ENCODE results near the gene ST6GALNAC2.

DNA sequence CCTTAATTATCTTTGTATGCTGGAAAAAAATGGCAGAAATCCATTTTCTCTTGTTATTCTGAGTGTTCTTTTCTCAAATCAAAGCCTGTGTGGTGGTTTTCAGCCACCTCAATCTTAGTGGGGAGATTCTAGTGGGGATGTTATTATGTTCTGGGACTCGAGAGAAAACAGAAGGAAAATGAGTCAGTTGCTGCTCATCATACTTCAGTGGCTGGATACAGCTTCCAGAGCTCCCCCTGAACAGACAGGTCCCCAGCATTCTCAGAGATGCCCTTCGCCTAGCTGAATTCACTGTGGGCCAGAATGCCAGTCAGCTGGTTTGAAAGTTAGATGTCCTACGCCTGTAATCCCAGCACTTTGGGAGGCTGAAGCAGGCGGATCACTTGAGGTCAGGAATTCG lies 49.4 kb upstream of the ST6GALNAC2 start:
- TF ChIP-seq CTCF (conservative IDR thresholded peaks at IDR 0.05; ENCODE audit: low read depth in 2 of 2): no peak
- TF ChIP-seq EZH2 (IDR thresholded peaks at IDR 0.05; ENCODE audit: low read depth, unreplicated experiment): no peak
- TF ChIP-seq POLR2AphosphoS5 (IDR thresholded peaks at IDR 0.05; ENCODE audit: low read depth): no peak
- no peak for TF ChIP-seq CREB1 (CRISPR knock-in tag; IDR thresholded peaks at IDR 0.05; ENCODE audit: low read depth)

Measured in GM23338 (cell line).